GM12865 (cell line): ENCODE results near the gene PLXNB3.

ENCODE experiments used
- DNase-seq: peaks from one replicate; pipeline ENCODE4 v3.0.0; 2010; ENCODE audit warnings: low read depth
- H3K4me3 ChIP-seq: 2 replicates; pipeline ENCODE4 v1.5.1; 2011; ENCODE audit warnings: mild to moderate bottlenecking, low read depth, low read length, control low read depth
- CTCF ChIP-seq: IDR thresholded peaks from 2 replicates; pipeline ENCODE4 v1.5.1; 2011; ENCODE audit warnings: low read length, control low read depth, low read depth, inconsistent platforms; ENCODE audit not compliant: insufficient read depth; ENCODE audit errors: missing control alignments

The PLXNB3 gene

GRCh38 chrX:153777261-153778090 lies 13.4 kb downstream of the PLXNB3 start:
- DNase-seq = no peak
- TF ChIP-seq CTCF = no peak
- no peak overlapping the region for H3K4me3 ChIP-seq

- H3K4me3 ChIP-seq = no peak overlapping the region
- TF ChIP-seq CTCF = no peak
- DNase-seq = no peak
Measured at GRCh38 chrX:153778181-153778580, 14.1 kb downstream of the PLXNB3 start.

- H3K4me3 ChIP-seq = no peak overlapping the region
- DNase-seq = no peak
- TF ChIP-seq CTCF = peak; percentile 1
Measured at GRCh38 chrX:153778684-153779101, 14.6 kb downstream of the PLXNB3 start.

GRCh38 chrX:153779891-153780677 lies 16.0 kb downstream of the PLXNB3 start:
- no peak for TF ChIP-seq CTCF
- no peak overlapping the region for H3K4me3 ChIP-seq
- no peak for DNase-seq

- no peak for TF ChIP-seq CTCF
- H3K4me3 ChIP-seq = no peak within 1 kb of the TSS
- DNase-seq = no peak
Measured at GRCh38 chrX:153780678-153781427, 16.8 kb downstream of the PLXNB3 start, which contains the start of gene SRPK3. SRPK3 (plus strand) TSS chrX:153781041; CDS start chrX:153781087, 46 bp downstream.

- no peak for DNase-seq
- H3K4me3 ChIP-seq = no peak overlapping the region
Measured at GRCh38 chrX:153781428-153782047, 17.5 kb downstream of the PLXNB3 start.

More at GRCh38 chrX:153781428-153782047, 17.5 kb downstream of the PLXNB3 start:
- no peak for TF ChIP-seq CTCF
